ENCODE data around the gene RNLS. TPM values are rescaled to one million over a fixed set of nuclear protein-coding genes. Genes with fewer than 3 reads are reported as not detected.

RNLS gene
- total RNA-seq, 1 experiment from 2014 or later: 11.4 TPM

DNA sequence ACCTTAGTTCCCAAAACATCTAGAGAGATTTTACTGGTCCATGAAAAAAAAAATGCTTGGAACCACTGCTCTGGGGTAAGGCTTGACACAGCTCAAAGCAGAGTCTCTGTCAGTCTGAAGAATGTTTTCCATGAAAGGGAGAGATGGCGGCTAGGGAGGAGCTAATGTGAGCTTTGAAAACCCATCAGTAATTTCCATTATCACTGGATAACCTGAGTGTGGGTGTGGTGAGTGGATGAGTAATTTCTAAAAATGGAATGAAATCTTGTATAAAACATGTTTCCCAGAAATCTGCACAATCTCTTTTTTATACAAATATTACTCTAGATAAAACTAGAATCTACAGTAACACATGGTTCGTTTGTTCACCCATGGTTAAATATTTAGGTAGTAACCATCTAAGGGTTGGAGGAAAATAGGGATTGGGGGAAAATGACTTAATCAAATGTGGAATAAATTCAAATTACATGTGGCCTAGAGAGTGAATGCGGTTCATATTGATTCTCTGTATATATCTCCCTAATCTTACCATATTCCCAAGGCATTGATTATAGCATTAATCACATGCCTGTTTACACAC lies 289.4 kb downstream of the RNLS start:
- in situ Hi-C loops (cut with HindIII; ENCODE audit: low pct_unique_long_range_greater_than_20kb, low sequenced_read_pairs): no loop called here
- POLR2A ChIA-PET: no interaction called here
- ATAC-seq (no peak), DNase-seq (ENCODE audit: low read depth, low spot score) (no peak)
- no peaks in the 10 kb centered on the region for H3K9me3 ChIP-seq (ENCODE audit: control insufficient read depth, insufficient read depth, low read depth, low read length)
- CTCF ChIA-PET: no interaction called here
- H3K4me3 ChIP-seq (ENCODE audit: low read depth in 2 of 2, low read length in 2 of 2): no peak overlapping the region
- BruUV-seq (replicated peaks): no TSS peak
- H3K27me3 ChIP-seq (ENCODE audit: control insufficient read depth, insufficient read depth, low read length): no peaks in the 10 kb centered on the region
- no peak overlapping the region for H3K27ac ChIP-seq (ENCODE audit: low read length)
- no peaks in the 10 kb centered on the region for H3K36me3 ChIP-seq (ENCODE audit: control insufficient read depth, insufficient read depth, low read length)
- intact Hi-C loops (cut with micrococcal nuclease; ENCODE audit: unreplicated experiment): no loop called here
- TF ChIP-seq, protein P1, sequence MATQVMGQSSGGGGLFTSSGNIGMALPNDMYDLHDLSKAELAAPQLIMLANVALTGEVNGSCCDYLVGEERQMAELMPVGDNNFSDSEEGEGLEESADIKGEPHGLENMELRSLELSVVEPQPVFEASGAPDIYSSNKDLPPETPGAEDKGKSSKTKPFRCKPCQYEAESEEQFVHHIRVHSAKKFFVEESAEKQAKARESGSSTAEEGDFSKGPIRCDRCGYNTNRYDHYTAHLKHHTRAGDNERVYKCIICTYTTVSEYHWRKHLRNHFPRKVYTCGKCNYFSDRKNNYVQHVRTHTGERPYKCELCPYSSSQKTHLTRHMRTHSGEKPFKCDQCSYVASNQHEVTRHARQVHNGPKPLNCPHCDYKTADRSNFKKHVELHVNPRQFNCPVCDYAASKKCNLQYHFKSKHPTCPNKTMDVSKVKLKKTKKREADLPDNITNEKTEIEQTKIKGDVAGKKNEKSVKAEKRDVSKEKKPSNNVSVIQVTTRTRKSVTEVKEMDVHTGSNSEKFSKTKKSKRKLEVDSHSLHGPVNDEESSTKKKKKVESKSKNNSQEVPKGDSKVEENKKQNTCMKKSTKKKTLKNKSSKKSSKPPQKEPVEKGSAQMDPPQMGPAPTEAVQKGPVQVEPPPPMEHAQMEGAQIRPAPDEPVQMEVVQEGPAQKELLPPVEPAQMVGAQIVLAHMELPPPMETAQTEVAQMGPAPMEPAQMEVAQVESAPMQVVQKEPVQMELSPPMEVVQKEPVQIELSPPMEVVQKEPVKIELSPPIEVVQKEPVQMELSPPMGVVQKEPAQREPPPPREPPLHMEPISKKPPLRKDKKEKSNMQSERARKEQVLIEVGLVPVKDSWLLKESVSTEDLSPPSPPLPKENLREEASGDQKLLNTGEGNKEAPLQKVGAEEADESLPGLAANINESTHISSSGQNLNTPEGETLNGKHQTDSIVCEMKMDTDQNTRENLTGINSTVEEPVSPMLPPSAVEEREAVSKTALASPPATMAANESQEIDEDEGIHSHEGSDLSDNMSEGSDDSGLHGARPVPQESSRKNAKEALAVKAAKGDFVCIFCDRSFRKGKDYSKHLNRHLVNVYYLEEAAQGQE (IDR thresholded peaks at IDR 0.05; ENCODE audit: insufficient read depth in 1 of 2, low read depth in 2 of 2, low read length in 1 of 2): no peak
- TF ChIP-seq, protein P2, sequence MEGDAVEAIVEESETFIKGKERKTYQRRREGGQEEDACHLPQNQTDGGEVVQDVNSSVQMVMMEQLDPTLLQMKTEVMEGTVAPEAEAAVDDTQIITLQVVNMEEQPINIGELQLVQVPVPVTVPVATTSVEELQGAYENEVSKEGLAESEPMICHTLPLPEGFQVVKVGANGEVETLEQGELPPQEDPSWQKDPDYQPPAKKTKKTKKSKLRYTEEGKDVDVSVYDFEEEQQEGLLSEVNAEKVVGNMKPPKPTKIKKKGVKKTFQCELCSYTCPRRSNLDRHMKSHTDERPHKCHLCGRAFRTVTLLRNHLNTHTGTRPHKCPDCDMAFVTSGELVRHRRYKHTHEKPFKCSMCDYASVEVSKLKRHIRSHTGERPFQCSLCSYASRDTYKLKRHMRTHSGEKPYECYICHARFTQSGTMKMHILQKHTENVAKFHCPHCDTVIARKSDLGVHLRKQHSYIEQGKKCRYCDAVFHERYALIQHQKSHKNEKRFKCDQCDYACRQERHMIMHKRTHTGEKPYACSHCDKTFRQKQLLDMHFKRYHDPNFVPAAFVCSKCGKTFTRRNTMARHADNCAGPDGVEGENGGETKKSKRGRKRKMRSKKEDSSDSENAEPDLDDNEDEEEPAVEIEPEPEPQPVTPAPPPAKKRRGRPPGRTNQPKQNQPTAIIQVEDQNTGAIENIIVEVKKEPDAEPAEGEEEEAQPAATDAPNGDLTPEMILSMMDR (IDR thresholded peaks at IDR 0.05): no peak
- TF ChIP-seq SIN3A (IDR thresholded peaks at IDR 0.05; ENCODE audit: borderline replicate concordance, insufficient read depth, low read depth, low read length) (no peak), POLR2AphosphoS5 (IDR thresholded peaks at IDR 0.05; ENCODE audit: low read depth, low read length) (no peak), TCF7L2 (IDR thresholded peaks at IDR 0.05; ENCODE audit: low read depth, low read length) (no peak)
- H3K4me1 ChIP-seq (ENCODE audit: control insufficient read depth, insufficient read depth, low read length): no peaks in the 10 kb centered on the region

DNA sequence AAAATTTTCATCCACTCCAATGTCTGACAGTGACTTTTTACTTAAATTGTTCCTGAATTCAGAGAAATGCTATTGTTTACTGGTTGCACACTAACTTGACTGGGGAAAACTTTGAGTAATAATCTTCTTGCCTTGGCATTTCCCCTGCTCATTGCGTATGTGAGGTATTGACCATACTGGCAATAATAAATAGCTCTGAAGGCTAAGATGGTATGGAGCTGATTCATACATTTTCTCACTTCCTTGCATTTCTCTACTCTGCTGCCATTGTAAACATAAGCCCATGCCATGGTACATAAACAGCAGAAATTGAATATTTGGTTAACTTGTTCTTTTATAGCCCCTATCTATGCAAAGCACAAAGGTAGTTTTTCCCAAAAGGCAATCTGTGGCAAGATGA lies 290.0 kb downstream of the RNLS start:
- Histone ChIP-seq H3K4me3 (ENCODE audit: low read depth in 2 of 2, low read length in 2 of 2) (no peak overlapping the region), H3K9me3 (ENCODE audit: control insufficient read depth, insufficient read depth, low read depth, low read length) (no peaks in the 10 kb centered on the region), H3K27me3 (ENCODE audit: control insufficient read depth, insufficient read depth, low read length) (no peaks in the 10 kb centered on the region), H3K27ac (ENCODE audit: low read length) (no peak overlapping the region), H3K36me3 (ENCODE audit: control insufficient read depth, insufficient read depth, low read length) (no peaks in the 10 kb centered on the region), H3K4me1 (ENCODE audit: control insufficient read depth, insufficient read depth, low read length) (no peaks in the 10 kb centered on the region)
- in situ Hi-C loops (cut with HindIII; ENCODE audit: low pct_unique_long_range_greater_than_20kb, low sequenced_read_pairs) (no loop called here), intact Hi-C loops (cut with micrococcal nuclease; ENCODE audit: unreplicated experiment) (no loop called here)
- no peak for DNase-seq (ENCODE audit: low read depth, low spot score)
- TF ChIP-seq TCF7L2 (IDR thresholded peaks at IDR 0.05; ENCODE audit: low read depth, low read length) (no peak), SIN3A (IDR thresholded peaks at IDR 0.05; ENCODE audit: borderline replicate concordance, insufficient read depth, low read depth, low read length) (no peak)
- no peak for ATAC-seq
- BruUV-seq (replicated peaks): no TSS peak
- CTCF ChIA-PET: no interaction called here
- POLR2A ChIA-PET: no interaction called here

DNA sequence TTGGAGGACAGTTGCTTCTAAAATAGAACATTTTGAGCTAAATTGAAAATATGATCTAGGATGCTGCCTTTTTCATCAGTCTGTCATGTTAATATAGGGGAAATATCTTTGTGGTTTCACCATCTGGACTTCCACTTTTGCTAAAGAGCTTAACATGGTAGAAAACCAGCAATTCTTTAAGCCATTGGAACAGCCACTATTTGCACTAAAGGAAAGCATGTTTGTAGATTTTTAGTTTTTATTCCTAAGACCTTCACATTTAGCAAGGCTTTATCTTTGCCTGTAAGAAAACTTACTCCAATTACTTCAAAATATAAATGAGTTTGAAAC lies 291.0 kb downstream of the RNLS start:
- CTCF ChIA-PET: no interaction called here
- POLR2A ChIA-PET: no interaction called here
- DNase-seq (ENCODE audit: low read depth, low spot score) (no peak), ATAC-seq (no peak)
- H3K4me3 ChIP-seq (ENCODE audit: low read depth in 2 of 2, low read length in 2 of 2): no peak overlapping the region
- H3K27ac ChIP-seq (ENCODE audit: low read length): no peak overlapping the region
- intact Hi-C loops (cut with micrococcal nuclease; ENCODE audit: unreplicated experiment) (no loop called here), in situ Hi-C loops (cut with HindIII; ENCODE audit: low pct_unique_long_range_greater_than_20kb, low sequenced_read_pairs) (no loop called here)
- no peaks in the 10 kb centered on the region for H3K4me1 ChIP-seq (ENCODE audit: control insufficient read depth, insufficient read depth, low read length)
- TF ChIP-seq POLR2AphosphoS5 (IDR thresholded peaks at IDR 0.05; ENCODE audit: low read depth, low read length) (no peak), TCF7L2 (IDR thresholded peaks at IDR 0.05; ENCODE audit: low read depth, low read length) (no peak), SIN3A (IDR thresholded peaks at IDR 0.05; ENCODE audit: borderline replicate concordance, insufficient read depth, low read depth, low read length) (no peak)
- TF ChIP-seq, protein P2 (IDR thresholded peaks at IDR 0.05): no peak
- TF ChIP-seq, protein P1 (IDR thresholded peaks at IDR 0.05; ENCODE audit: insufficient read depth in 1 of 2, low read depth in 2 of 2, low read length in 1 of 2): no peak
- H3K36me3 ChIP-seq (ENCODE audit: control insufficient read depth, insufficient read depth, low read length): no peaks in the 10 kb centered on the region
- no peaks in the 10 kb centered on the region for H3K9me3 ChIP-seq (ENCODE audit: control insufficient read depth, insufficient read depth, low read depth, low read length)
- H3K27me3 ChIP-seq (ENCODE audit: control insufficient read depth, insufficient read depth, low read length): no peaks in the 10 kb centered on the region
- BruUV-seq (replicated peaks): no TSS peak

All from Panc1 (cell line).